B cell (primary cell): Measurements from ENCODE around the gene PCK1. TPM values are rescaled to one million over a fixed set of nuclear protein-coding genes. Genes with fewer than 3 reads are reported as not detected.

Experiments used
- ATAC-seq: fragments of 200-7000 bp; cut with Tn5 transposase; one replicate; pipeline ENCODE4 v1.10.0; 2021; ENCODE audit warnings: low read depth, mild to moderate bottlenecking, moderate number of reproducible peaks, moderate library complexity
- CTCF ChIA-PET: fragments of 350-600 bp; sonication (Branson Sonifier 250); formaldehyde crosslinking; loops from one replicate; lab custom pipeline; 2021; ENCODE audit warnings: antibody characterized with exemption, inconsistent platforms; lab: Charles Lee
- POLR2A ChIA-PET: fragments of 350-600 bp; sonication (Branson Sonifier 250); formaldehyde crosslinking; loops from one replicate; lab custom pipeline; 2021; ENCODE audit warnings: antibody characterized with exemption; lab: Charles Lee
- DNase-seq: peaks from one replicate; pipeline ENCODE4 v3.0.0; 2013
- H2AFZ ChIP-seq: 2 replicates; pipeline ENCODE4 v1.6.1; 2012; ENCODE audit warnings: mild to moderate bottlenecking, low read depth, low read length; ENCODE audit not compliant: insufficient read depth, poor library complexity, severe bottlenecking
- H3K27ac ChIP-seq, 2 donors: 1 replicate in 1 of 2; 2 replicates in 1 of 2; pipeline ENCODE4 v1.5.1; 2012 to 2013; ENCODE audit warnings: low read length in 2 of 2, mild to moderate bottlenecking in 2 of 2, moderate library complexity in 1 of 2
- H3K27me3 ChIP-seq, 4 experiments: fragments of 200-600 bp in 1 of 4; sonication (generic) in 1 of 4; replicated peaks in 1 of 4; 1 replicate in 2 of 4; 2 replicates in 2 of 4; pipeline versions ENCODE4 v1.6.1 to v1.7.0; 2013 to 2016; ENCODE audit warnings: low read length in 3 of 4, mild to moderate bottlenecking in 2 of 4, mixed read lengths in 1 of 4, moderate library complexity in 1 of 4; ENCODE audit not compliant: insufficient read depth in 4 of 4, control insufficient read depth in 3 of 4; ENCODE audit errors: control extremely low read depth in 1 of 4
- H3K36me3 ChIP-seq, 2 experiments: replicated peaks in 1 of 2; 1 replicate in 1 of 2; 2 replicates in 1 of 2; pipeline versions ENCODE4 v1.6.1 to v1.7.1; 2013; ENCODE audit warnings: low read length in 1 of 2; ENCODE audit not compliant: insufficient read depth in 2 of 2, control insufficient read depth in 1 of 2; ENCODE audit errors: control extremely low read depth in 1 of 2, extremely low read depth in 1 of 2
- H3K4me1 ChIP-seq, 2 donors: fragments of 200-600 bp in 1 of 2; sonication (generic) in 1 of 2; 1 replicate in 1 of 2; 2 replicates in 1 of 2; pipeline versions ENCODE4 v1.5.1 to v1.6.1; 2013 to 2017; ENCODE audit warnings: low read length in 2 of 2; ENCODE audit not compliant: control insufficient read depth in 2 of 2, insufficient read depth in 2 of 2
- H3K4me2 ChIP-seq: replicated peaks from 2 replicates; pipeline ENCODE3; 2012; ENCODE audit warnings: mild to moderate bottlenecking, low read depth, low read length; ENCODE audit not compliant: poor library complexity, severe bottlenecking
- H3K4me3 ChIP-seq, 5 experiments: fragments of 200-600 bp in 1 of 5; sonication (generic) in 1 of 5; 1 replicate in 3 of 5; 2 replicates in 2 of 5; pipeline versions ENCODE4 v1.5.1 to v1.7.0; 2011 to 2016; ENCODE audit warnings: low read length in 4 of 5, mild to moderate bottlenecking in 4 of 5, low read depth in 2 of 5, control low read depth in 1 of 5, moderate library complexity in 1 of 5; ENCODE audit not compliant: insufficient read depth in 1 of 5; ENCODE audit errors: control extremely low read depth in 1 of 5, extremely low read depth in 1 of 5
- H3K79me2 ChIP-seq: fragments of 200-600 bp; sonication (generic); one replicate; pipeline ENCODE4 v1.6.0; 2016; ENCODE audit warnings: low read length; ENCODE audit not compliant: control insufficient read depth, insufficient read depth
- H3K9ac ChIP-seq: fragments of 200-600 bp; sonication (generic); 2 replicates; pipeline ENCODE4 v1.6.1; 2017; ENCODE audit warnings: mild to moderate bottlenecking, low read length, moderate library complexity
- H3K9me3 ChIP-seq, 3 donors: one replicate each; pipeline versions ENCODE4 v1.6.1 to v1.7.1; 2013; ENCODE audit warnings: low read length in 2 of 3; ENCODE audit not compliant: control insufficient read depth in 2 of 3, insufficient read depth in 1 of 3; ENCODE audit errors: control extremely low read depth in 1 of 3
- H4K20me1 ChIP-seq: 2 replicates; pipeline ENCODE4 v1.6.0; 2012; ENCODE audit warnings: mild to moderate bottlenecking, low read length; ENCODE audit not compliant: insufficient read depth, control insufficient read depth, poor library complexity, severe bottlenecking
- H3K27ac Mint-ChIP-seq: one replicate; pipeline ENCODE4 v1.8.0; 2021; ENCODE audit warnings: mixed read lengths
- H3K27me3 Mint-ChIP-seq: one replicate; pipeline ENCODE4 v1.8.0; 2021; ENCODE audit warnings: mixed read lengths
- H3K4me1 Mint-ChIP-seq: one replicate; pipeline ENCODE4 v1.8.0; 2021; ENCODE audit warnings: mixed read lengths
- H3K4me3 Mint-ChIP-seq: one replicate; pipeline ENCODE4 v1.8.0; 2021; ENCODE audit warnings: mixed read lengths
- H3K9me3 Mint-ChIP-seq: one replicate; pipeline ENCODE4 v1.8.0; 2022; ENCODE audit warnings: mixed read lengths; ENCODE audit not compliant: insufficient read depth
- CTCF ChIP-seq: fragments of 200-600 bp; IDR thresholded peaks from one replicate; pipeline ENCODE4 v1.8.0; 2022; ENCODE audit warnings: antibody characterized with exemption, mild to moderate bottlenecking
- EZH2 ChIP-seq: IDR thresholded peaks from 2 replicates; pipeline ENCODE4 v1.6.1; 2012; ENCODE audit warnings: borderline replicate concordance, low read depth, mild to moderate bottlenecking, moderate library complexity, low read length; ENCODE audit not compliant: insufficient read depth, poor library complexity, severe bottlenecking
- WGBS: methylation state at CpG from one replicate; pipeline ENCODE4 v1.1.5; 2013; ENCODE audit warnings: missing lambda C conversion rate; ENCODE audit not compliant: insufficient coverage; 5-methylcytosine and 5-hydroxymethylcytosine counted together
- intact Hi-C: fragments of 100-400 bp; cut with micrococcal nuclease; formaldehyde crosslinking; loops from one replicate; pipeline ENCODE4 v1.10.0; 2022
- polyA plus RNA-seq: library from polyadenylated mRNA; depleted of rRNA; stranded (reverse); fragments of >200 nt; gene quantifications from 2 replicates; pipeline ENCODE4 v1.2.3, GENCODE V29; 2012
- total RNA-seq, 2 donors: library from RNA; stranded (reverse); fragments of 120-200 nt in 1 of 2; gene quantifications; 1 replicate in 1 of 2; 2 replicates in 1 of 2; pipeline versions ENCODE4 v1.2.3 to v1.2.4, GENCODE V29; 2013 to 2022

The PCK1 gene
- total and polyA plus RNA-seq, 2 donors (not counting 1 experiment from before 2014, with no cell fraction given): not detected

- no peak for ATAC-seq
- Histone ChIP-seq H3K27me3 (peaks cover 0 to 2% (median 0%) of the 10 kb centered on the region in 4 experiments), H2AFZ (no peak overlapping the region), H3K4me1 (no peaks in the 10 kb centered on the region), H3K4me3 (no peak overlapping the region), H3K9me3 (no peaks in the 10 kb centered on the region), H3K79me2 (no peaks in the 10 kb centered on the region), H3K9ac (no peak overlapping the region), H3K36me3 (no peaks in the 10 kb centered on the region), H4K20me1 (no peaks in the 10 kb centered on the region), H3K27ac (no peak overlapping the region), H3K4me2 (no peak overlapping the region)
- WGBS: 88% methylated on average over 7 of the region's 11 CpGs
- ChIA-PET CTCF (interaction anchor here (0.5 kb wide), 1 partner anchor 1318 kb away, joined by 3 read pairs; no protein-coding TSS in a partner anchor), POLR2A (no interaction called here)
- Mint-ChIP-seq H3K4me1 (no peaks in the 10 kb centered on the region), H3K9me3 (no peaks in the 10 kb centered on the region), H3K27me3 (peaks cover 27% of the 10 kb centered on the region), H3K27ac (no peak overlapping the region), H3K4me3 (no peak overlapping the region)
- no peak for TF ChIP-seq CTCF
- no peak for TF ChIP-seq EZH2
- intact Hi-C loops: no loop called here
- DNase-seq: no peak
These were observed 7.4 kb upstream of the PCK1 start for GRCh38 chr20:57553376-57554018.

GRCh38 chr20:57555457-57556184 is 5.3 kb upstream of the PCK1 start:
- no peak for DNase-seq
- H3K4me2 ChIP-seq: no peak overlapping the region
- no peak overlapping the region for H2AFZ ChIP-seq

More at GRCh38 chr20:57555457-57556184, 5.3 kb upstream of the PCK1 start:
- intact Hi-C loops: no loop called here
- Histone ChIP-seq H3K4me3 (no peak overlapping the region), H3K36me3 (no peaks in the 10 kb centered on the region), H3K9ac (no peak overlapping the region), H3K79me2 (no peaks in the 10 kb centered on the region), H3K27ac (no peak overlapping the region), H3K4me1 (no peaks in the 10 kb centered on the region), H3K27me3 (peaks cover 0 to 5% (median 2%) of the 10 kb centered on the region in 4 experiments), H4K20me1 (no peaks in the 10 kb centered on the region), H3K9me3 (no peaks in the 10 kb centered on the region)
- 76% methylated on average over 6 of the region's 11 CpGs for WGBS
- H3K9me3 Mint-ChIP-seq: no peaks in the 10 kb centered on the region
- no peak overlapping the region for H3K27ac Mint-ChIP-seq
- ChIA-PET POLR2A (no interaction called here), CTCF (no interaction called here)
- no peak for ATAC-seq
- no peak overlapping the region for H3K4me3 Mint-ChIP-seq
- TF ChIP-seq CTCF (no peak), EZH2 (no peak)
- peaks cover 30% of the 10 kb centered on the region for H3K27me3 Mint-ChIP-seq
- no peaks in the 10 kb centered on the region for H3K4me1 Mint-ChIP-seq
